Stomach (tissue), 4 donors: Measurements from ENCODE around the gene CEMIP.

ENCODE experiments used
- CTCF ChIP-seq, 7 experiments: fragments of 450-650 bp in 4 of 7; fragments of 200-600 bp in 3 of 7; sonication (generic) in 3 of 7; IDR thresholded peaks; one replicate each; pipeline ENCODE4 v1.5.1; 2016 to 2019; ENCODE audit warnings: antibody characterized with exemption in 7 of 7, control low read depth in 2 of 7, mild to moderate bottlenecking in 1 of 7
- EP300 ChIP-seq: sonication (generic); formaldehyde crosslinking; IDR thresholded peaks from one replicate; pipeline ENCODE4 v1.6.1; 2017; ENCODE audit warnings: antibody characterized with exemption
- POLR2A ChIP-seq, 4 donors: fragments of 450-650 bp; IDR thresholded peaks; one replicate each; pipeline ENCODE4 v1.6.1; 2016; ENCODE audit warnings: antibody characterized with exemption in 4 of 4, control low read depth in 2 of 4, mild to moderate bottlenecking in 1 of 4, moderate library complexity in 1 of 4
- POLR2AphosphoS5 ChIP-seq, 3 donors: sonication (generic); formaldehyde crosslinking; IDR thresholded peaks; one replicate each; pipeline ENCODE4 v1.6.1; 2016; ENCODE audit warnings: antibody characterized with exemption in 3 of 3

- TF ChIP-seq EP300 (no peak), CTCF (IDR thresholded peaks at IDR 0.05) (no peak), POLR2A (IDR thresholded peaks at IDR 0.05) (no peak), POLR2AphosphoS5 (IDR thresholded peaks at IDR 0.05) (no peak)
These were observed 207.3 kb downstream of the CEMIP start for GRCh38 chr15:80986487-80986886.
